SK-N-SH treated with all-trans-retinoic acid at 6 μM for 48 hours (cell line): Measurements from ENCODE around the gene ACSL1.

Experiments used
- BACH2 ChIP-seq: fragments of 250-450 bp; sonication (Bioruptor Pico); IDR thresholded peaks from 2 replicates; pipeline ENCODE4 v1.9.0; 2021; ENCODE audit warnings: mild to moderate bottlenecking, borderline replicate concordance
- GLIS3 ChIP-seq: fragments of 250-450 bp; sonication (Bioruptor Pico); IDR thresholded peaks from 2 replicates; pipeline ENCODE4 v1.5.0; 2020; ENCODE audit warnings: mild to moderate bottlenecking, moderate library complexity
- ISL1 ChIP-seq: fragments of 250-450 bp; sonication (Bioruptor Pico); IDR thresholded peaks from 2 replicates; pipeline ENCODE4 v2.1.2; 2022; ENCODE audit warnings: mild to moderate bottlenecking, moderate library complexity
- PATZ1 ChIP-seq: fragments of 250-450 bp; sonication (Bioruptor Pico); IDR thresholded peaks from 2 replicates; pipeline ENCODE4 v1.8.0; 2020; ENCODE audit warnings: mild to moderate bottlenecking, moderate library complexity, borderline replicate concordance
- POU6F1 ChIP-seq: fragments of 250-450 bp; sonication (Bioruptor Pico); IDR thresholded peaks from 2 replicates; pipeline ENCODE4 v1.8.0; 2021; ENCODE audit warnings: low read depth, mild to moderate bottlenecking, moderate library complexity, borderline replicate concordance
- RARB ChIP-seq: fragments of 250-450 bp; sonication (Bioruptor Pico); IDR thresholded peaks from 2 replicates; pipeline ENCODE4 v1.8.0; 2021; ENCODE audit warnings: mild to moderate bottlenecking, moderate library complexity
- ZNF8 ChIP-seq: fragments of 450-650 bp; formaldehyde crosslinking; IDR thresholded peaks from 2 replicates; pipeline ENCODE4 v1.5.0; 2020; ENCODE audit warnings: mild to moderate bottlenecking, moderate library complexity

DNA sequence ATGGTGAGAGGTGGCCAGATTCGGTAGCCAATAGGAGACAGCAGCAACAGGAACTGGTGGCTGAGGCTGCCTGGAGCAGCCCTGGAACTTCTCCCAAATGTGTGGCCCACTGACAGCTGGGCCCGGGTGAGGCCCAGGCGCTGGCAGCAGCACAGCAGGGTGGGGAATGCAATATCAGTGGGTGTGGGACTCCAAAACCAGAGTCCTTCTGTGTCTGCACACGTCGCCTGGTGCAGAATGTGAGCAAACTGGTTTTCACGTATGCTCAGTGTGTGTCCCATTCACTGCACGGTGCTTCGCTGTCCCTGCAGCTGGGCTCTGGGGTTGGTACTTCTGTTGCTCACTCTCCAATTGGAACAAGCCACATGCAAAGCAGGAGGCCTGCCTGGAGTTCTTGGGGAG, 77.5 kb downstream of the ACSL1 start:
- TF ChIP-seq ISL1 (no peak), RARB (CRISPR knock-in tag) (no peak), GLIS3 (no peak), PATZ1 (CRISPR knock-in tag) (no peak), POU6F1 (no peak), ZNF8 (CRISPR knock-in tag) (no peak), BACH2 (CRISPR knock-in tag) (no peak)
